GM19023 (cell line): ENCODE results near the gene SCGB1D2.
"Not testable (repeated sequence)": the region's sequence is repeated elsewhere in the genome, so short reads cannot be mapped to it uniquely, and the experiment has no call there.

Source experiments
- ATAC-seq: cut with Tn5 transposase; IDR thresholded peaks from one replicate; pipeline ENCODE4 v1.9.1; 2021; ENCODE audit warnings: mild to moderate bottlenecking, moderate library complexity; ENCODE audit not compliant: unreplicated experiment

Gene SCGB1D2, protein sequence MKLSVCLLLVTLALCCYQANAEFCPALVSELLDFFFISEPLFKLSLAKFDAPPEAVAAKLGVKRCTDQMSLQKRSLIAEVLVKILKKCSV

DNA sequence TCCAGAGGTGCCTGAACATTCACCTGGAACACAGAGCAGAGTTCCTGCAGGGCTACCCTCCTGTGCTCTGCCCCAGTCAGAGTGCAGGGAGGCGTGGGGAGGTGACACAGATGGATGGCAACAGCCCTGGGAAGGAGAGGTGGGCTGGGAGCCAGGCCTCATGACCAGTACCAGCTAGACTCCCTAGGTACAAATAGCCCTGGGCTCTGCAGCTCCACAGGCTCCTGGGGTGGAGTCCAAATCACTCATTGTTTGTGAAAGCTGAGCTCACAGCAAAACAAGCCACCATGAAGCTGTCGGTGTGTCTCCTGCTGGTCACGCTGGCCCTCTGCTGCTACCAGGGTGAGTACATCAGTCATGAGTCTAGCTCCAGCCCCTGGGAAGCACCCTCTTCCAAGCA is at the start of gene SCGB1D2:
TSS of gene SCGB1D2 (plus strand) at position 219 of the 400 bp plus-strand sequence. CDS start at position 288, 69 bp downstream.
- ATAC-seq = no peak

DNA sequence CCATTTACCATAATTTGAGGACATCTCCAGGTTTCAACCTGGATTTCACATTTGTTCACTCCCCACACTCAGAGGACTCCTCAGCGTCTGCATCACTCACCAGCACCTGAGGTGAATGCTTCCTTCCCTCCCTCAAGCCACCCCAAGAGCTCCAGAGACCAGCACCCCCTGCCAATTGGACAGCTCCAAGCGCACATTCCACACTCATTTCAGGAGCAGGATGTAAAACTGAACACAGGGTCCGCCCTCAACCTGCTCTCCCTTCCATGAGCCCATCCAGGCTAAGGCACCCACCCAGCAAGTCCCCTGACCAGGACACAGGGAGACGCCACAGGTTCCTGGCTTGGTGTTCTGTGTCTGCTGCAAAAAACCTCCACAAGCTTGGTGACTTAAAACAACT is 48.1 kb upstream of the SCGB1D2 start:
- ATAC-seq = no peak

DNA sequence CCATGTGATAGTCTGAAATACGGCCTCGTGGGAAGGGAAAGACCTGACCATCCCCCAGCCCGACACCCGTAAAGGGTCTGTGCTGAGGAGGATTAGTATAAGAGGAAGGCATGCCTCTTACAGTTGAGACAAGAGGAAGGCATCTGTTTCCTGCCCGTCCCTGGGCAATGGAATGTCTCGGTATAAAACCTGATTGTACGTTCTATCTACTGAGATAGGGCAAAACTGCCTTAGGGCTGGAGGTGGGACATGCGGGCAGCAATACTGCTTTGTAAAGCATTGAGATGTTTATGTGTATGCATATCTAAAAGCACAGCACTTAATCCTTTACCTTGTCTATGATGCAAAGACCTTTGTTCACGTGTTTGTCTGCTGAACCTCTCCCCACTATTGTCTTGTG is 47.0 kb upstream of the SCGB1D2 start:
- not testable (repeated sequence) for ATAC-seq

DNA sequence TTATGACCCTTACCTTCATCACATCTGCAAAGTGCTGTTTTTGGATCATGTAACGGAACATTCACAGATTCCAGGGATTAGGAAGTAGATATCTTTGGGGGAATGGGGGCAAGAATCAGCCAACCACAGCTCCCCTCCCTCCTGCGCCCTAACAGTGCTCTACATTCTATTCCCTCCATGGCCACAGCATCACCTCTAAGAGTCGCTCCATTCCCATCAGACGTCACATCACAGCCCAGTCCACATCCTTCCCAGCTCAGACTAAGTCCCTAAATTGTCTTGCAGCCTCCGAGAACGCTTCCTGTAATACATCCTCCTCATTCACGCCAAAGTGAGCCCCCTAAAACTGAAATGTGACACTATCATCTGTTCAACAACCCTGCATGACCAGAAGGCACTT is 46.1 kb upstream of the SCGB1D2 start:
- no peak for ATAC-seq

DNA sequence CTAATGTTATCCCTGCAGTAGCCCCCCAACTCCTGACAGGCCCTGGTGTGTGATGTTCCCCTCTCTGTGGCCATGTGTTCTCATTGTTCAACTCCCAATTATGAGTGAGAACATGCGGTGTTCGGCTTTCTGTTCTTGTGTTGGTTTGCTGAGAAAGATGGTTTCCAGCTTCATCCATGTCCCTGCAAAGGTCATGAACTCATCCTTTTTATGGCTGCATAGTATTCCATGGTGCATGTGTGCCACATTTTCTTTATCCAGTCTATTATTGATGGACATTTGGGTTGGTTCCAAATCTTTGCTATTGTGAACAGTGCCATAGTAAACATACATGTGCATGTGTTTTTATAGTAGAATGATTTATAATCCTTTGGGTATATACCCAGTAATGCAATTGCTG is 44.6 kb upstream of the SCGB1D2 start:
- ATAC-seq = not testable (repeated sequence)

DNA sequence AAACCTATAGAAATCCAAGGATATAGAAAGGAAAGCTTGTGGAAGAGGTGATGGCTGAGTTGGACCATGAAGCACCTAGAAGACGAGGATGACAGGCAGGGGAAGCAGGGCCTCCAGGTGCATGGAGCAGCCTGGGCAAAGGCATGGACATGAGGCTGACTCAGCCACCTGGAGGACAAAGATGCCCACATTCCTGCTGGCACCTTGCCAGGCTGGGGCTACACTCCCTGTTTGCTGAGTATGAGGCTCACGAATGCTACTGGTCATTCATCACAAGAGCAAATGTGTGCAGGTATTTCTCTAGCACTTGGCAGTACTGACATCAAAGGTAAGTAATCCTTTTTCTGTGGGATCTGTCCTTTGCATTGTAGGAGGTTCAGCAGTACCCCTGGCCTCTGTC is 40.7 kb upstream of the SCGB1D2 start:
- no peak for ATAC-seq

DNA sequence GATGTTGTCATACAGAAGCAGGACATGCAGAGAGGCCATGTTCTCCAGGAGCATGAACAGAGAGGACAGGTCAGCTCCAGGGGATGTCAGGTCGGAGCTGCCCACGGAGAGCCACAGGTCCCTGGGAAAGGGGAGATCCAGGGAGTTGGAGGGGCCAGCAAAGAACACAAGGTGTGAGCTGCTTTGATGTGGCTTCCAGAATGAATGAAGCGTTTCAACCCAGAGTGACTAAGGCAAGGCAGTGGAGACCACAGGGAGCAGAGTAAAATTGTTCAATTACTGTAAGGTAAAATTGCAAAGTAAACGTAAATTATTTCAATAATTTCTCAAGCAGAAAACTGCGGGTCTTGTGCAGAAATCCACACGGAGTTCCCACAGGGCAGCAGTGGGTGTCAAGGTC is 39.1 kb upstream of the SCGB1D2 start:
- ATAC-seq = no peak

DNA sequence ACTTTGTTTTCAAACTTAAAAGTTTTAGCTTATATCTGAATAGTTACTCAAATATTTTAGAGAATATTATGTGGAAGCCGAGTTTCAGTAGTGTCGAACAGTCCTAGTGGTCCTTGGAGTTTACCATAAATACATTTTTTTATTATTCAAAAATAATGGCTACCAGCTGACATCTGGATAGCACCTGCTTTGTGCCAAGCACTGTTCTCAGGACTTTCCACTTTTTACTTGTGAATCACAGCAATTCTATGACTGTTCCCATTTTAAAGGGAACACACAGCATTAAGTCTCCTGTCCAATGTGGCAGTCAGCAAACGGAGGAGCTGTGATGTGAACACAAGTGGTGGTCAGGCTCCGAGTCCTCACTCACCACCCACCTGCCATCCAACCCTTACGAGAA is 37.6 kb upstream of the SCGB1D2 start:
- ATAC-seq = no peak

DNA sequence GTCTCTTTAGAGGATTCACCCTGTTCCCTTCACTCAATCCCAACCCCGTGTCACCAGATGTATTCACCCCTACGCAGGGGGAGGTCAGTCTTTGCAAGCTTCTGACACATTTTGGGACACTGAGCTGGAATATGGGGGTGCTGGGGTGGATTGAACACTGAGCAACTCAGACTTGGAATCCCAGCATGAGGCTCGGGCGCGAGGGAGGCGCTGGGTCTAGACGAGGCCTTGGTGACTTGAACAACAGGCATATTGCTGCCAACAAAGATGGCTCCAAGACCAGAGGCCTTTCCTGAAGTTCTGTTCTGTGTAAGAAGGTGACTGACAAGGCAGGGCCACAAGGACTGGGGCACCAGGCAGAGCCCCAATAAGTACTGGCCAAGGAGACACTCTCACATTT is 36.6 kb upstream of the SCGB1D2 start:
- ATAC-seq = no peak

DNA sequence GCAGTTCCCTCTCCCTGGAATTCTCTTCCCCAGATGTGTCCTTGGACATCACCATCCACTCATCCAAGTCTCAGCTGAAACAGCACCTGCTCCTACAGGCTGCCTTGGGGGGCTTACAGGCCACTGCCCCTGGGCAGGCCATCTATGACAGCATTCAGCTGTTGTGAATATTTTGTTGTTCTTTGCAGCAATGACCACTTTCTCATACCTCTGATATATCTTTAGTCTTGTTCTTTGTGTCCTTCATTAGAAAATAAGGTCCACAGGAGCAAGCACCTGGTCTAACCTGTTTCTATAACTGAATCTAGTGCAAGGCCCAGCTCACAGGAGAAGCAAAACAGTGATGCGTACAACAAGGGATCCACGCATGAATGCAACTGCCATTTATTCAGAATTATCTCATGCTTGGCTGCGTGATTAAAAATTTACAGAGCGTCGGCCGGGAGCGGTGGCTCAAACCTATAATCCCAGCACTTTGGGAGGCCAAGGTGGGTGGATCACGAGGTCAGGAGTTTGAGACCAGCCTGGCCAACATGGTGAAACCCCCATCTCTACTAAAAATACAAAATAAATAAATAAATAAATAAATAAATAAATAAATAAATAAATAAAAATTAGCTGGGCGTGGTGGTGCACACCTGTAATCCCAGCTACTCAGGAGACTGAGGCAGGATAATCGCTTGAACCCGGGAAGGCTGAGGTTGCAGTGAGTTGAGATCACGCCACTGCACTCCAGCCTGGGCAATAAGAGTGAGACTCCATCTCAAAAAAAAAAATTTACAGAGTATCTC is 35.6 kb upstream of the SCGB1D2 start:
- not testable (repeated sequence) for ATAC-seq

DNA sequence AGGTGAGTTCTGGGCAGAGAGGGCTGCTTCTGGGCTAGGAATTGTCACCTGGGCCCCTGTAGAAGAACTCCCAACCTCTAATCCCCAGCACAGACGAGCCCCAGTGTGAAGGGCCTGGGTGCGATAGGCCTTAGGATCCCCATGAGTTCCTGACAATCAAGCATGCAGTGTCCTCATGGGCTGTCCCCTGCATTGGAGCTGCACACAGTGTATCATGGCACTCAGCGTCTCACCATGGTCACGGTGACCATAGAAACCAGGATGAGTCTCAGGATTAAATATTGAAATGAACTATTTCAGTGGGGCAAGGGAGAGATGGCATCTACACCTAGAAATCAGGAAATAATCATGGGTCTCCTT is 33.3 kb upstream of the SCGB1D2 start:
- no peak for ATAC-seq

DNA sequence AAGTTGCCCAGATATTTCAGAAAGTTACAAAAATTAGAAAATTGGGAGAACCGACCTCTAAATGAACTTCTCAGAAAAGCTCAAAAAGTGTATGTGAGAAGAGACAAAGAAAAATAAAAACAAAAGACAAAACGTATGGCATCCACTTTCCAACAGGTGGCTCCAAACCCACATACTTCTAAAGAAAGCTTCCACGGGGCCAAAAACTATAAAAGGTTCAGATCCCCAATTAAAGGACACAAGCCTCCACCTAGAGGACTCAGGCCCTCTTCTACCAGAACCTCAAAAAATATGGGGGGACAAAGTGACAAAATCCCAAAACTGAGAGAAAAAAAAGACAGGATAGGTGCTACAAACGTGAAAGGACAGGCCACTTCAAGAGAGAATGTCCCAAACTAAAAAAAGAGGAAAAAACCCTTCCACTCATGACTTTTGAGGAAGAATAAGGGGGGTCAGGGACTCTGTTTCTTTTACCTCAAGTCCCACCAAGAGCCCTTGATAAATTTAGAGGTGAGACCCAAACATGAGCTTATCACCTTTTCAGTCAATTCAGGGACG is 24.8 kb upstream of the SCGB1D2 start:
- no peak for ATAC-seq

DNA sequence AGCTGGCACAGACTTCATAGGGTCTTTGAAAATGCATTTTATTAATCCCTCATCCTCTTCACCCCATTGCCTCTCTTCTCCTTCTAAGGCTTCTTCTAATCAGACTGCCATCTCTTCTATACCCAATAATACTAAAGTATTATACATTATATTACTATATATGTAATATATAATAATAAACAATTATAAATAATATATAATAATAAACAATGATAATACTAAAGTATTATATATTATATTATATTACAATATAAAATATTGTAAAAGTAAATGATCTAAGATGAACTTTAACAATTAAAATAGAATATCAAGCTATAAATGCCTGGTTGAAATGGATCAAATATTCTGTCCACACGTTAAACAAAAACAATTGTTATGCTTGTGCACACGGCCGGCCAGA is 20.5 kb upstream of the SCGB1D2 start:
- no peak for ATAC-seq

DNA sequence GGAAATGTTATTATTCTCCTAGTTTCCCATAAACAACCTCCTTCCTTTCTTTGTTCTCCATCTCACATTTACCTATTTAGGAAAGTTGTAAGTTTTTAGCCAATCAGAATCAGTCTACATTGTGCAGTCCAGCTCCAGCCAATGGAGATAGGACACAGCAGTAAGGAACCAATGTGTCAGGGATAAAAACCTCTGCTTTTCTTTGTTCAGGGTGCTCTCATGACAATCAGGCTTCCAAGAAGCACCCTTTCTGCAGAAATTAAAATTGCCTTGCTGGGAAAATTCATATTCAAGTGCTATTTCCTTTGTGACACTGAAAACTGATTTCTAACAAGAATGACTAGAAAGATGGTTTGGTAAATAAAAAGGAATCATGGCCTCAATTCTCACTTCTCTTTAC is 18.9 kb upstream of the SCGB1D2 start:
- ATAC-seq = no peak

DNA sequence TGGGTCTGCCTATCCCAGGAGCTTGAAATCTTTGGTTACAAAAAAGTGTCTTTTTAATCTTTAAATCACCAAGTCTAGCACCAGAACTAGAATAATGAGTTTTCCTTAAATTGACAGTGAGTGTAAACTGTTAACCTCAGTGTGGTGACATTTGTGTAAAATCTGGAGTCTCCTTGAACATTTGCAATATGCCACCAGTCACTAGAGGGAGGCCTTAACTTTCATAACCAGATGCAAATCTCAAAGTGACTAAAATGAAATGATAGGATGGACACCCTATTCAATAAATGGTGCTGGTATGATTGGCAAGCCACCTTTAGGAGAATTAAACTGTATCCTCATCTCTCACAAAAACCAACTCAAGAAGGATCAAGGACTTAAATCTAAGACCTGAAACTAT is 8.3 kb upstream of the SCGB1D2 start:
- ATAC-seq = no peak

DNA sequence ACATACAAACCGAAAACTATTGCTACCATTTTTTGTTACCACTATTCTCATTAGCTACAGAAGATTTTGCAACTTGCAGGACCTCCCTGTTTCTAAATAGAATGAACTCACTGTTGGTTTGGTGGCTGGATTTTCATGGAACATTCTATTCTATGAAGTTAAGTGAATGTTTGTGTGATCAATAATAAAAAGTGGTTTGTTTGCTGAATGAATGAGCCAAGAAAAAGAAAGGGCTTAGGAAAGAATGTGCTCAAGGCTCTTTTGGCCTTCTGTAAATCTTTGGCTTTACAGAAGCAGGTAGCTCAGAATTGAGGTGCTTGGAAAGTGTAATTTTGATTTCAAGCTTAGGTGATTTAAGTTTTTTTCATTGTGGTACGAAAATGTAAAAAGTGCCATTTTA is 5.9 kb upstream of the SCGB1D2 start:
- ATAC-seq = no peak

DNA sequence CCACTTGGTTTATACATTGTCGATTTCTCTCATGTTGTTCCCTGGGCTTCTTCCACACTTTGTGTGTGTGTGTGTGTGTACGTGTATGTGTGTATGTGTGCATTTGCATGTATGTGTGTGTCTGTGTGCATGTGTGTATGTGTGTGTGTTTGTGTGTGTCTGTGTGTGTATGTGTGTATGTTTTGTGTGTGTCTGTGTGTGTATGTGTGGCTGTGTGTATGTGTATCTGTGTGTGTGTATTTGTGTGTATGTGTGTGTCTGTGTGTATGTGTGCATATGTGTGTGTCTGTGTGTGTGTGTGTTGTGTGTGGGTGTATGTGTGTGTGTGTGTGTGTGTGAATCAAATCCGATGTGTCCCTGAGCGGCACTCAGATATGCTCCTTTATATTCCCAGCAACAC is 4.5 kb upstream of the SCGB1D2 start:
- no peak for ATAC-seq

DNA sequence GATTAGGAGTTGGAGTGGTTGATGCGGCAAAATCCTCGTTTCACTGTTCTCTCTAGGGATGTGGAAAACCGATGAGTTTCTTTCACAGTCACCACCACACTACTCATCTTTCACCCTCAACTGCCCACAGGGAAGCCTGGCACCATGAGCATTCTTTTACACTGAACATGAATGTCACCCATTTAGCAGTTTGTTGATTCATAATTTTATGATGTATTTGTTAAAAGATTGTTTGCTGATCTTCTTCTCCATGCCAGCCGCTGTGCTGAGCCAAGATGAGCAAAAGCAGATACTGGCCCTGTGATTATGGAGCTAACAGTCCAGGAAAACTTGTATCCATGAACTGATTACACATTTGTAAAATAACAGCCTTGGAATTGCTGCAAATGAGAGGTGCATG is 3.9 kb upstream of the SCGB1D2 start:
- no peak for ATAC-seq

DNA sequence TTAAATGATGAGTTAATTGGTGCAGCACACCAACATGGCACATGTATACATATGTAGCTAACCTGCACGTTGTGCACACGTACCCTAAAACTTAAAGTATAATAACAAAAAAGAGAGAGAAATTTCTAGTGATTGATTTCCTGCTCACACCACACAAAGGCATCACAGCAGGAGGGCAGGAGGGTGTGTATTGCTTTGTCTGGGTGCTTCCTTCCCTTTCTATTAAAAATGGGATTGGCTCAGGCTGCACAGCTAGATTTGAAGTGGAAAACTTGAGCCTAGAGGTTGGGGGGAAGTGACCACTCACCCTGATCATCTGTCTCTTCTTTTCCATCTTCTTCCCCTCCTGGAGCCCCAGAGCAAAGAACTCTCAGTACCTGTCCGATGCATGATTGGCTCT is 944 bp upstream of the SCGB1D2 start:
- no peak for ATAC-seq

DNA sequence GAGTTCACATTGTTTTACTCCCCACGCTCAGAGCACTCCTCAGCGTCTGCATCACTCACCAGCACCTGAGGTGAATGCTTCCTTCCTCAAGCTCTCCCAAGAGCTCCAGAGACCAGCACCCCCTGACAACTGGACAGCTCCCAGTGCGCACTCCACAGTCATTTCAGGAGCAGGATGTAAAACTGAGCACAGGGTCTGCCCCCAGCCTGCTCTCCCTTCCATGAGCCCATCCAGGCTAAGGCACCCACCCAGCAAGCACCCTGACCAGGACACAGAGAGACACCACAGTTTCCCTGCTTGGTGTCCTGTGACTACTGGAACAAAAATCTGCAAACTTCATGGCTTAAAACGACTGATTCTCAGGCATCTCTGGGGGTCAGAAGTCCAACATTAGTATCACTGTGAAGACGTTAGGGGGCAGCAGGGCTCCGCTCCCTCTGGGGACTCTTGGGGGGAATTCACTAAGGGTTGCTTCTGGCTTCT is 3.3 kb downstream of the SCGB1D2 start:
- no peak for ATAC-seq

DNA sequence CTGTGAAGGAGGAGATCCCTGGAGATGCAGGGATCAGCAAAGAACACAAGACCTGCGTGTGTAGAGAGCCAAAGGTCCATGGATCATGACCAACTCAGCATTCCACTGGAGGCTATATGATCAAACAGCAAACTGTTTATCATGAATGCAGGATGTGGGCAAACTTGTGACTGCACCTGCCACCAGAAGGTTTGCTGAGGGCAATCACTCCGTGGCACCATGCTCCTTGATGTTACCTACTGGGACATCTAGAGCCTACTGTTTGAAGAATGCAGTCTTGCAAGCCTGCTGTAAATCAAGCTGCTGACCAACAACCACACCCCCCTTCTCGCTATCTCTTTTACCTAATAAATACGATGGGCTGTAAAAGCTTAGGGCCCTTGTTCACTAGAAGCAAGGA is 9.7 kb downstream of the SCGB1D2 start:
- no peak for ATAC-seq

DNA sequence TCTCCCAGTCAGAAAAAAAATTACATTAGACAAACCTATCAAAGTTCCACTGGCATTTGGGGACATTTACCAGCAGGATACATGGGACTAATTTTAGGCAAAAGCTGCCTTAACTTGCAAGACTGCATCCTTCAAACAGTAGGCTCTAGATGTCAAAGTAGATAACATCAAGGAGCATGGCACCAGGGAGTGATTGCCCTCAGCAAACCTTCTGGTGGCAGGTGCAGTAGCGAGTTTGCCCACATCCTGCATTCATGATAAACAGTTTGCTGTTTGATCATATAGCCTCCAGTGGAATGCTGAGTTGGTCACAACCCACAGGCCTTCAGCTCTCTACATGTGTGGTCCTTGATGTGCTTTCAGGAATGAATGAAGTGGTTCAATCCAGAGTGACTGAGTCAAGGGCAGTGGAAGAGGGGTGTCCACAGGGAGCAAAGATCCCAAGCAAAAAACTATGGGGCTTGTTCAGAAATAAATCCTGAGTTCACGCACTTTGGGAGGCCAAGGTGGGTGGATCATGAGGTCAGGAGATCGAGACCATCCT is 12.0 kb downstream of the SCGB1D2 start:
- ATAC-seq = no peak
